Erythroblast (primary cell): ENCODE data around the gene BTBD16.

ENCODE experiments used
- GATA1 ChIP-seq: IDR thresholded peaks from 2 replicates; pipeline ENCODE4 v1.6.1; 2011; ENCODE audit warnings: low read depth, mild to moderate bottlenecking, control low read depth, low read length, moderate library complexity
- POLR2A ChIP-seq: IDR thresholded peaks from 2 replicates; pipeline ENCODE4 v1.6.1; 2011; ENCODE audit warnings: mild to moderate bottlenecking, low read length

DNA sequence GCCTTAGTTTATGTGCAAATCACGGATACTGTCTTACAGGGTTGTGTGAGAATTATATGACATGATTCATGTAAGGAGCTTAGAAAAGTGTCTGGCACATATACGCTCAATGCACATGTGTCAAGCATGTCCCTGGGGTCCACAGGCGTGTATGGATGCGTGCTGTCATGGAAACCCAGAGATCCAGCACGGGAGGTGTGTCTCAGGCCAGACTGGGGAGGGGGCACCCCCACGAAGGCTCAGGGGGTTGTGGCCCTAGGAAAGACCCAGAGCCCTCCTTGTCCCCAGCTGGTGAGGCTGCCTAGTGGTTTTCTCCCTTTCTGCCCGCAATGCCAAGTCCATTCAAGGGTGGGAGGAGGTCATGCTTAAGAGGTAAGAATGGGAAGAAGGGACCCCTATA lies 9.1 kb downstream of the BTBD16 start:
- TF ChIP-seq POLR2A = no peak
- TF ChIP-seq GATA1 = no peak
